Upper lobe of left lung (tissue), 6 donors: ENCODE measurements around the gene CLEC7A. TPM values are rescaled to one million over a fixed set of nuclear protein-coding genes. Genes with fewer than 3 reads are reported as not detected.
A peak's percentile ranks its signal among the peaks of the same experiment; 100 is the strongest.

Source experiments
- ATAC-seq, 2 donors: fragments of 200-7000 bp; cut with Tn5 transposase; one replicate each; pipeline ENCODE4 v1.9.1; 2022; ENCODE audit warnings: mild to moderate bottlenecking in 2 of 2, moderate library complexity in 2 of 2; ENCODE audit not compliant: low FRiP score in 2 of 2
- DNase-seq, 2 donors: peaks; one replicate each; pipeline ENCODE4 v3.0.0-alpha.2; 2019 to 2020
- H3K27ac ChIP-seq, 4 donors: fragments of 200-600 bp; sonication (generic); one replicate each; pipeline ENCODE4 v1.5.1; 2016 to 2019
- H3K27me3 ChIP-seq, 4 donors: fragments of 200-600 bp; sonication (generic); one replicate each; pipeline ENCODE4 v1.5.1; 2017 to 2019
- H3K36me3 ChIP-seq, 4 donors: fragments of 200-600 bp; sonication (generic); one replicate each; pipeline ENCODE4 v1.5.1; 2016 to 2019
- H3K4me1 ChIP-seq, 4 donors: fragments of 200-600 bp; sonication (generic); one replicate each; pipeline ENCODE4 v1.5.1; 2018 to 2019
- H3K4me3 ChIP-seq, 4 donors: fragments of 200-600 bp; sonication (generic); one replicate each; pipeline ENCODE4 v1.5.1; 2017 to 2019; ENCODE audit warnings: mild to moderate bottlenecking in 2 of 4, moderate library complexity in 1 of 4
- H3K9me3 ChIP-seq, 4 donors: fragments of 200-600 bp; sonication (generic); one replicate each; pipeline ENCODE4 v1.5.1; 2018 to 2019
- EP300 ChIP-seq, 4 donors: sonication (generic); formaldehyde crosslinking; IDR thresholded peaks; one replicate each; pipeline ENCODE4 v1.5.1; 2017; ENCODE audit warnings: antibody characterized with exemption in 4 of 4, control low read depth in 2 of 4
- POLR2A ChIP-seq, 4 donors: fragments of 450-650 bp; IDR thresholded peaks; one replicate each; pipeline ENCODE4 v1.5.1; 2016 to 2017; ENCODE audit warnings: antibody characterized with exemption in 4 of 4, mild to moderate bottlenecking in 2 of 4
- POLR2AphosphoS5 ChIP-seq, 2 donors: sonication (generic); formaldehyde crosslinking; IDR thresholded peaks; one replicate each; pipeline ENCODE4 v1.5.1; 2017; ENCODE audit warnings: antibody characterized with exemption in 2 of 2
- WGBS, 2 donors: methylation state at CpG; one replicate each; pipeline ENCODE4 v1.1.5; 2017 to 2018; 5-methylcytosine and 5-hydroxymethylcytosine counted together
- total RNA-seq, 6 donors: library from RNA; depleted of rRNA in 4 of 6; stranded (reverse); fragments of >200 nt in 4 of 6; gene quantifications; one replicate each; pipeline versions ENCODE4 v1.1.0 to v1.2.1, GENCODE V29; 2016 to 2021
- TF ChIP-seq, protein P1 (sequence below), 6 experiments: fragments of 450-650 bp in 4 of 6; fragments of 200-600 bp in 2 of 6; sonication (generic) in 2 of 6; IDR thresholded peaks; one replicate each; pipeline ENCODE4 v1.5.1; 2016 to 2019; ENCODE audit warnings: antibody characterized with exemption in 6 of 6
- donor health status: DM: no; HTN: no; CAD: no; lungs with moderate emphysema.
- donor health status: DM: no; HTN: yes; CAD: no; lungs with severe emphysema.

The CLEC7A gene
- total RNA-seq, 6 donors from 2014 or later = 17.4 to 87.8 (median 28.1) TPM

DNA sequence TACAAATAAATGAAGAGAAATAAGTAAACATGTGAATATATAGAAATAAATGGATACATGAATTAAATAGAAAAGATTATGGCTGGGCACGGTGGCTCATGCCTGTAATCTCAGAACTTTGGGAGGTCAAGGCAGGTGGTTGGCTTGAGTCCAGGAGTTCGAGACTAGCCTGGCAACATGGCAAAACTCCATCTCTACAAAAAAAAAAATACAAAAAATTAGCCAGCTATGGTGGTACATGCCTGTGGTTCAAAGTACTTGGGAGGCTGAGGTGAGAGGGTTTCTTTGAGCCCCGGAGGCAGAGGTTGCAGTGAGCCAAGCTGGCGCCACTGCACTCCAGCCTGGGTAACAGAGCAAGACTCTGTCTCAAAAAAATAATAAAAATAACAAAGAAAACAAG, 5.1 kb upstream of the CLEC7A start:
- no peak for ATAC-seq

DNA sequence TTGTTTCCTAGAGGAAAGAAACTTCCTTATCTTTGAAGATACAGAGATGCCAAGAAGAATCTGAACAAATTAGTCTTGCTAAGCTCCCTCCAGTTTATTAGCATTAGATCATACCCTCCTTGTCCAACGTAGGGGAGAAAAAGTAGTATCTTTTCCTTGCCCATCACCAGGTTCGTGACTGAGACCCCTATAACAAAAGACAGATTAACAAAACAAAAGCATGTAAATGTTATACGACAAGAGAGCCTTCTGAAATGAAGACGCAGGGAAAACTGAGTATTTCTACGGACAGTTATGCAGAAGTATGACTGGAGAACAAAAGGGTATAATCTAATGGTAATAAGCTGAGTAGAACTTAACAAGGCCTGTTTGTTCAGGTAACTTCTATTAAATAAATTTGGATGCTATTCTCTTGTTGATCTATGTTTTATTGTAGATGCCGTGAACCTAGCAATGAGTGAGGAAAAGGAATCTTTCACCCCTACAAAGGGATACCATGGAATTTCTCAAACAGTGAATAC, 2.9 kb upstream of the CLEC7A start:
- Histone ChIP-seq H3K9me3 (no peaks in the 10 kb centered on the region), H3K27me3 (no peaks in the 10 kb centered on the region), H3K4me1 (peaks cover 0 to 16% (median 7%) of the 10 kb centered on the region in 4 donors), H3K27ac (no peak overlapping the region), H3K4me3 (no peak overlapping the region), H3K36me3 (no peaks in the 10 kb centered on the region)
- no peak for ATAC-seq
- no peak for DNase-seq
- 89 to 91% methylated on average over 6 of the region's 6 CpGs for WGBS, 2 donors
- TF ChIP-seq POLR2AphosphoS5 (IDR thresholded peaks at IDR 0.05) (no peak), POLR2A (IDR thresholded peaks at IDR 0.05) (no peak), EP300 (IDR thresholded peaks at IDR 0.05) (no peak)
- TF ChIP-seq, protein P1, sequence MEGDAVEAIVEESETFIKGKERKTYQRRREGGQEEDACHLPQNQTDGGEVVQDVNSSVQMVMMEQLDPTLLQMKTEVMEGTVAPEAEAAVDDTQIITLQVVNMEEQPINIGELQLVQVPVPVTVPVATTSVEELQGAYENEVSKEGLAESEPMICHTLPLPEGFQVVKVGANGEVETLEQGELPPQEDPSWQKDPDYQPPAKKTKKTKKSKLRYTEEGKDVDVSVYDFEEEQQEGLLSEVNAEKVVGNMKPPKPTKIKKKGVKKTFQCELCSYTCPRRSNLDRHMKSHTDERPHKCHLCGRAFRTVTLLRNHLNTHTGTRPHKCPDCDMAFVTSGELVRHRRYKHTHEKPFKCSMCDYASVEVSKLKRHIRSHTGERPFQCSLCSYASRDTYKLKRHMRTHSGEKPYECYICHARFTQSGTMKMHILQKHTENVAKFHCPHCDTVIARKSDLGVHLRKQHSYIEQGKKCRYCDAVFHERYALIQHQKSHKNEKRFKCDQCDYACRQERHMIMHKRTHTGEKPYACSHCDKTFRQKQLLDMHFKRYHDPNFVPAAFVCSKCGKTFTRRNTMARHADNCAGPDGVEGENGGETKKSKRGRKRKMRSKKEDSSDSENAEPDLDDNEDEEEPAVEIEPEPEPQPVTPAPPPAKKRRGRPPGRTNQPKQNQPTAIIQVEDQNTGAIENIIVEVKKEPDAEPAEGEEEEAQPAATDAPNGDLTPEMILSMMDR (IDR thresholded peaks at IDR 0.05) = no peak

More for the DNA sequence above, 5.1 kb upstream of the CLEC7A start:
- TF ChIP-seq POLR2AphosphoS5 (IDR thresholded peaks at IDR 0.05) = no peak
- TF ChIP-seq, protein P1 (IDR thresholded peaks at IDR 0.05) = no peak
- no peak for TF ChIP-seq POLR2A (IDR thresholded peaks at IDR 0.05)
- TF ChIP-seq EP300 (IDR thresholded peaks at IDR 0.05) = no peak
- Histone ChIP-seq H3K4me1 (peaks cover 0 to 16% (median 4%) of the 10 kb centered on the region in 4 donors), H3K27me3 (no peaks in the 10 kb centered on the region), H3K9me3 (no peaks in the 10 kb centered on the region), H3K4me3 (no peak overlapping the region), H3K27ac (no peak overlapping the region), H3K36me3 (no peaks in the 10 kb centered on the region)
- WGBS, 2 donors = 80 to 81% methylated on average over 4 of the region's 4 CpGs
- DNase-seq = no peak

DNA sequence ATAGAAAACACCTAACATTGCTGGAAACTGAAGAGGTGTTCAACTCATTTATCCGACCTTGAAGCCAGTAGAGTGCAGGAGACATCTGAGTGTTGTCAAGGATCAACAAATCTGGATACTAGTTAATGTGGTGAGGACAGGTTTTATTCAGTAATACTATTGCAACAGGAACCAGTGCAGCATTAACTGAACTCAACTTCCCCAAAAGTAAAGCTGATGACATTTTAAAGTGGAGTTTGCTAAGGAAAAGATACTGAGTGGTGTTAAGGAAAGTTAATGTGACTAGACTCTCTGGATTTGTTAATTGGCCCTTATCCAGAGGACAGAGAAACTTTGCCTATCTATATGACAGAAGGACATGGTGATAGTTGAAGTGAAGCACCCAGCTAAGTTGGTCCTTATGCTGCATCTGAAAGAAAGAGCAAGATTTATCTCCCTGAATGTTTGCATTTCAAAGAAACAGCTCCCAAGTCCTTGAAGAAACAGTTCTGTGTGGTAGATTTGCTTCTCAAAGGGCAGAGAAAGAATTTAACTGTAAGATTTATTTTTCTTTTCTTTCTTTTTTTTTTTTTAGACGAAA, 1.2 kb upstream of the CLEC7A start:
- no peak overlapping the region for H3K4me3 ChIP-seq
- H3K27ac ChIP-seq = peak overlapping the region; percentile 1 to 85 (median 80)
- WGBS, 2 donors = 45 to 60% methylated on average over 2 of the region's 2 CpGs
- H3K4me1 ChIP-seq = peaks cover 0 to 16% (median 7%) of the 10 kb centered on the region in 4 donors
- ATAC-seq (peak in 1 of 2 donors; percentile 70), DNase-seq (no peak)
- H3K27me3 ChIP-seq = no peaks in the 10 kb centered on the region
- no peaks in the 10 kb centered on the region for H3K9me3 ChIP-seq
- TF ChIP-seq POLR2A (IDR thresholded peaks at IDR 0.05) (peak in 1 of 4 donors; percentile 36), POLR2AphosphoS5 (IDR thresholded peaks at IDR 0.05) (no peak), EP300 (IDR thresholded peaks at IDR 0.05) (no peak)
- TF ChIP-seq, protein P1 (IDR thresholded peaks at IDR 0.05) = no peak
- H3K36me3 ChIP-seq = no peaks in the 10 kb centered on the region

DNA sequence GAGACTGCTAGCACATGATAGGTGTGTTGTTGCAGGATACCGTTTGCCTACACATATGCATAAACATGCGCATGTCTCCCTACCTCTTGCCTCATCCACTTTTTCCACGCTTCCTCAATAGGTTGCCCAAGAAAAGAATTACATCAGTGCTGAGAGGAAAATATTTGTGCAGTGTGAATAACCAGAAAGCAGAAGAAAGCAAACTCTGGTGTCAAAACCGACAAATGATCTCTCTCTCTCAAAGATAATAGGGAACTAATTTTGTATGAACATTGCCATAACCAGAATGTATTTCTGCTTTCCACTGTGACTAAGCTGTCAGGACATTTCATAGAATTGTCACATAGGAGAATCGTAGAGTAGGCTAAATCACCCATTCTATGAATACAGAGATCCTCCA, 1.3 kb downstream of the CLEC7A start:
- no peaks in the 10 kb centered on the region for H3K9me3 ChIP-seq
- peak; percentile 73 to 81 for ATAC-seq
- TF ChIP-seq POLR2AphosphoS5 (IDR thresholded peaks at IDR 0.05) (peak in 1 of 2 donors; percentile 93), POLR2A (IDR thresholded peaks at IDR 0.05) (peak in 2 of 4 donors; percentile 22 to 74), EP300 (IDR thresholded peaks at IDR 0.05) (peak in 3 of 4 donors; percentile 57 to 91 (median 69))
- TF ChIP-seq, protein P1 (IDR thresholded peaks at IDR 0.05) = no peak
- H3K27me3 ChIP-seq = no peaks in the 10 kb centered on the region
- 67 to 73% methylated on average over 5 of the region's 5 CpGs for WGBS, 2 donors
- H3K36me3 ChIP-seq = no peaks in the 10 kb centered on the region
- H3K27ac ChIP-seq = peak overlapping the region; percentile 77 to 85 (median 80)
- H3K4me3 ChIP-seq = peak overlapping the region in 3 of 4 donors; percentile 14 to 39 (median 30)
- peaks cover 0 to 16% (median 7%) of the 10 kb centered on the region in 4 donors for H3K4me1 ChIP-seq
- peak in 1 of 2 donors; percentile 48 for DNase-seq
